ENCODE data around the gene FAM47E. TPM values are rescaled to one million over a fixed set of nuclear protein-coding genes. Genes with fewer than 3 reads are reported as not detected.
"Not testable (repeated sequence)": the region's sequence is repeated elsewhere in the genome, so short reads cannot be mapped to it uniquely, and the experiment has no call there.

FAM47E gene
- total RNA-seq, 1 donor from 2014 or later, result 1.1 TPM

DNA sequence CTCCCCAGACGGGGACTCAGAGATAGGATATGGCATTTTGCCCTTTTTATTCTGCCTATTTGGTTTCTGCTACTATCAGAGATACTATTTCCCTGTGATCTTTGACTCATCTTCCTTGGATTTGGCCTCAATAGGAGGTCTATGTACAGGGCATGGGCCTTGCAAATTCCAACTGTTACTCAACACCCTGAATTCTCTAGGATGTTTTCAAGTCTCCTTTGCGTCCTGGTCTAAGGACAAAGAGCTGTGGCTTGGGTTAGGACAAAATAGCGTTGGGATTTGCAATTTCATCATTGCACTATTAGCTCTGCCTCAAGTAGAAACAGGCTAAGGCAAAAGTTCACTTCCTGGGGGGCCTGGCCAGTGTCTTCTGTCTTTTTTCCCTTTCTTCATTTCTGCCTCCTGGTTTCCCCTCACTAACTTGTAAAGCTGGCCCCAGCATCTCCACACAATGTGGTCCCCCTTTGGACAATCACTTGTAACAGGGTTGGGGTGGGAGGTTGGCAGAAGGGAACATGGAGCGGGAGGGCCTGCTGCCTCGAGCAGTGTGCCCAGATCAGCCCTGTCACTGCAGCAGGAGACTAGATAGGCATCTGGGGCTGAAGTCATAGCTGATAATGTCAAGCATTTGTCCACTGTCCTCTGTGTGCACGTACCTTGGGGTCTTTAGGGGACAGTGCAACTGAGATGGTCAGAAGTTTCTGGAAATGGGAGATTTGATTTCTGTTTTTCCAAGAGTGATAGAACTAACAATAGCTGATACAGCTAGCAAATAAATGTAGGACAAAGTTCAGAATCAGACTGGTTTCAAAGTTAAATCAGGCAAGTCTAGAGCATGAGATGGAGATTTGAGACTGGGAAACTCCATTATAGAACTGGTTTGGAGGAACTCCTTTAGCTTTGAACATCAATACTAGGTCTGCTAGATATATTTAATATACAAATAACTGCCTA is 29.2 kb downstream of the FAM47E start:
- Mint-ChIP-seq H3K27me3 (ENCODE audit: unreplicated experiment) (no peaks in the 10 kb centered on the region), H3K27ac (ENCODE audit: unreplicated experiment) (no peak overlapping the region), H3K4me3 (ENCODE audit: unreplicated experiment) (no peak overlapping the region), H3K36me3 (ENCODE audit: low read depth, unreplicated experiment) (no peaks in the 10 kb centered on the region), H3K9me3 (ENCODE audit: unreplicated experiment) (no peaks in the 10 kb centered on the region), H3K4me1 (ENCODE audit: unreplicated experiment) (no peaks in the 10 kb centered on the region)
- DNase-seq (ENCODE audit: low spot score), result no peak
- TF ChIP-seq, protein P1, sequence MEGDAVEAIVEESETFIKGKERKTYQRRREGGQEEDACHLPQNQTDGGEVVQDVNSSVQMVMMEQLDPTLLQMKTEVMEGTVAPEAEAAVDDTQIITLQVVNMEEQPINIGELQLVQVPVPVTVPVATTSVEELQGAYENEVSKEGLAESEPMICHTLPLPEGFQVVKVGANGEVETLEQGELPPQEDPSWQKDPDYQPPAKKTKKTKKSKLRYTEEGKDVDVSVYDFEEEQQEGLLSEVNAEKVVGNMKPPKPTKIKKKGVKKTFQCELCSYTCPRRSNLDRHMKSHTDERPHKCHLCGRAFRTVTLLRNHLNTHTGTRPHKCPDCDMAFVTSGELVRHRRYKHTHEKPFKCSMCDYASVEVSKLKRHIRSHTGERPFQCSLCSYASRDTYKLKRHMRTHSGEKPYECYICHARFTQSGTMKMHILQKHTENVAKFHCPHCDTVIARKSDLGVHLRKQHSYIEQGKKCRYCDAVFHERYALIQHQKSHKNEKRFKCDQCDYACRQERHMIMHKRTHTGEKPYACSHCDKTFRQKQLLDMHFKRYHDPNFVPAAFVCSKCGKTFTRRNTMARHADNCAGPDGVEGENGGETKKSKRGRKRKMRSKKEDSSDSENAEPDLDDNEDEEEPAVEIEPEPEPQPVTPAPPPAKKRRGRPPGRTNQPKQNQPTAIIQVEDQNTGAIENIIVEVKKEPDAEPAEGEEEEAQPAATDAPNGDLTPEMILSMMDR (IDR thresholded peaks at IDR 0.05; ENCODE audit: unreplicated experiment), result no peak

DNA sequence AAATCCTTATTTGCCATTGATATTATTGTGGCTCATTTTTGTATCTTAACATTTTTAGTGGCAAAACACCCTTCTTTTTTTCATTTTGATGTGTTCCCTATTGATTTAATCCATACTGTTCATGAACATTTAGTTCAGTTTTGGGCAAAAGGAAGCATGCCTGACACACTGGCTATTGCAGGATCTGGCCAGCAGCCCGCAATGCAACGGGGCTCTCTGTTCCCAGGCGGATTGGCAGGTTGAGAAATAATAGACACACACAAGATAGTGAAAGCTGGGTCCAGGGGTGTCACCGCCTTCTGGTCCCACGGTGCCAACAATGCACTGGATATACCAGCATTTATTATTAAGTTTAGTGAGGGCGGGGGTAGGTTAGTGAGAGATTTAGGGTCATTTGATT is 30.1 kb downstream of the FAM47E start:
- not testable (repeated sequence) for H3K4me1 Mint-ChIP-seq (ENCODE audit: unreplicated experiment); H3K36me3 Mint-ChIP-seq (ENCODE audit: low read depth, unreplicated experiment); H3K27ac Mint-ChIP-seq (ENCODE audit: unreplicated experiment); H3K27me3 Mint-ChIP-seq (ENCODE audit: unreplicated experiment); H3K4me3 Mint-ChIP-seq (ENCODE audit: unreplicated experiment); H3K9me3 Mint-ChIP-seq (ENCODE audit: unreplicated experiment); DNase-seq (ENCODE audit: low spot score)

DNA sequence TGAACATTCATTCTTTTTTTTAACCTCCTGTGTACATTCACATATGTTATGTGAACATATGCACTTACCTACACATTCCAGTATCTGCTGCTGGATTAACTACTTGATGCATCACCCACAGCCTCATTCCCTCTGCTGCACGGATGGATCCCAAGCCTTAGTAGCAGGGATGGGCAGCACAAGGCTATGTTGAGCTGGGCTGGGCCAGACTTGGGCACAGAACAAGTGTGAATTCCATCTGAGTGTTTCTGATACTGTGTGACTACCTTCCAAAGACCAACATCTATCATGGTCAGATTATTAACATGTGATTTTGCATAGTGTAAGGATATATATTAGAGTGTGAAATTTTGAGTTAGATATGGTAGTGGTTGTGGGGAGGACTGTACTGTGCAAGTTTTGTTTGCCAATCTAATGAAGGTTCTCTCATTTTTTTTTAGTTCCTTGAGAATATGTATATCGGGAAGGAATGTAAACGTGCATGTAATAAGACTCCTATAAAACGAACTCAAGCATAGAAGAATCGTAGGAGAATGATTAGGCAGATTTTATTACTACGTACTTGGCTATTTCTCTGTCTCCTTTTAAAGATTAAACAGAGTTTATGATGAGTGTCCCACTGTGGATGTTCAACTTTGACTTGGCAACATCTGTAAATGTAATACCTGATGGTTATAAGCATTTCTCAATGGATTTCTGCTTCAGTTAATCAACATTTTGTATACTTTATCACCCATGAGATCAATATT is 31.6 kb downstream of the FAM47E start:
- Mint-ChIP-seq H3K9me3 (ENCODE audit: unreplicated experiment) (no peaks in the 10 kb centered on the region), H3K27me3 (ENCODE audit: unreplicated experiment) (no peaks in the 10 kb centered on the region), H3K4me3 (ENCODE audit: unreplicated experiment) (no peak overlapping the region), H3K4me1 (ENCODE audit: unreplicated experiment) (no peaks in the 10 kb centered on the region), H3K36me3 (ENCODE audit: low read depth, unreplicated experiment) (no peaks in the 10 kb centered on the region), H3K27ac (ENCODE audit: unreplicated experiment) (no peak overlapping the region)
- TF ChIP-seq, protein P1 (IDR thresholded peaks at IDR 0.05; ENCODE audit: unreplicated experiment), result no peak
- no peak for DNase-seq (ENCODE audit: low spot score)

DNA sequence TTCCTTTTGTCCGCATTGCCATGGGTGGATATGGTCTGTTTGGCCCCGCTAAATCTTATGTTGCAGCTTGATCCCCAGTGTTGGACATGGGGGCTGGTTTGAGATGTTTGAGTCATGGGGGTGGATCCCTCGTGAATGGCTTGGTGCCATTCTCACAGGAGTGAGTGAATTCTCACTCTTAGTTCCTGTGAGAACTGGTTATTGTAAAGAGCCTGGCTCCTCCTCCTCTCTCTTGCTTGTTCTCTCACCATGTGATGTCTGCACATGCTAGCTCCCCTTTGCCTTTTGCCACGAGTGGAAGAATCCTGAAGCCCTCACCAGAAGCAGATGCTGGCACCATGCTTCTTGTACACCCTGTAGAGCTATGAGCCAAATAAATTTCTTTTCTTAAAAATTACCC is 32.4 kb downstream of the FAM47E start:
- Mint-ChIP-seq H3K27ac (ENCODE audit: unreplicated experiment) (no peak overlapping the region), H3K9me3 (ENCODE audit: unreplicated experiment) (no peaks in the 10 kb centered on the region), H3K4me1 (ENCODE audit: unreplicated experiment) (no peaks in the 10 kb centered on the region), H3K4me3 (ENCODE audit: unreplicated experiment) (no peak overlapping the region), H3K36me3 (ENCODE audit: low read depth, unreplicated experiment) (no peaks in the 10 kb centered on the region), H3K27me3 (ENCODE audit: unreplicated experiment) (no peaks in the 10 kb centered on the region)
- no peak for DNase-seq (ENCODE audit: low spot score)
- TF ChIP-seq, protein P1 (IDR thresholded peaks at IDR 0.05; ENCODE audit: unreplicated experiment), result no peak

DNA sequence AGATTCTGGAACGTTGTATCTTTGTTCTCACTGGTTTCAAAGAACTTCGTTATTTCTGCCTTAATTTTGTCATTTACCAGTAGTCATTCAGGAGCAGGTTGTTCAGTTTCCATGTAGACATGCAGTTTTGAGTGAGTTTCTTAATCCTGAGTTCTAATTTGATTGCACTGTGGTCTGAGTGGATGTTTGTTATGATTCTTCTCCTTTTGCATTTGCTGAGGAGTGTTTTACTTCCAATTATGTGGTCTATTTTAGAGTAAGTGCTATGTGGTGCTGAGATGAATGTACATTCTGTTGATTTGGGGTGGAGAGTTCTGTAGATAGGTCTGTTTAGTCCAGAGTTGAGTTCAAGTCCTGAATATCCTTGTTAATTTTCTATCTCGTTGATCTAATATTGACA is 36.3 kb downstream of the FAM47E start:
- not testable (repeated sequence) for DNase-seq (ENCODE audit: low spot score); H3K27ac Mint-ChIP-seq (ENCODE audit: unreplicated experiment); H3K36me3 Mint-ChIP-seq (ENCODE audit: low read depth, unreplicated experiment); H3K9me3 Mint-ChIP-seq (ENCODE audit: unreplicated experiment); H3K4me1 Mint-ChIP-seq (ENCODE audit: unreplicated experiment); H3K4me3 Mint-ChIP-seq (ENCODE audit: unreplicated experiment); H3K27me3 Mint-ChIP-seq (ENCODE audit: unreplicated experiment)

Data from endothelial cell (in vitro differentiated cells).